Left lobe of liver (tissue), 2 donors: ENCODE measurements around the gene ANAPC2. TPM values are rescaled to one million over a fixed set of nuclear protein-coding genes. Genes with fewer than 3 reads are reported as not detected.

Experiments used
- ATAC-seq: fragments of 200-7000 bp; cut with Tn5 transposase; one replicate; pipeline ENCODE4 v1.9.1; 2020; ENCODE audit warnings: mild to moderate bottlenecking, moderate library complexity
- DNase-seq: peaks from one replicate; pipeline ENCODE4 v3.0.0-alpha.2; 2020; ENCODE audit warnings: low spot score
- total RNA-seq: library from RNA; stranded (reverse); gene quantifications from one replicate; pipeline ENCODE4 v1.2.1, GENCODE V29; 2021
- donor health status: DM: no; HTN: no; CAD: no; lungs with moderate emphysema.
- donor health status: DM: no; HTN: yes; CAD: no.

Gene ANAPC2
- total RNA-seq, 1 donor from 2014 or later: 35.5 TPM

DNA sequence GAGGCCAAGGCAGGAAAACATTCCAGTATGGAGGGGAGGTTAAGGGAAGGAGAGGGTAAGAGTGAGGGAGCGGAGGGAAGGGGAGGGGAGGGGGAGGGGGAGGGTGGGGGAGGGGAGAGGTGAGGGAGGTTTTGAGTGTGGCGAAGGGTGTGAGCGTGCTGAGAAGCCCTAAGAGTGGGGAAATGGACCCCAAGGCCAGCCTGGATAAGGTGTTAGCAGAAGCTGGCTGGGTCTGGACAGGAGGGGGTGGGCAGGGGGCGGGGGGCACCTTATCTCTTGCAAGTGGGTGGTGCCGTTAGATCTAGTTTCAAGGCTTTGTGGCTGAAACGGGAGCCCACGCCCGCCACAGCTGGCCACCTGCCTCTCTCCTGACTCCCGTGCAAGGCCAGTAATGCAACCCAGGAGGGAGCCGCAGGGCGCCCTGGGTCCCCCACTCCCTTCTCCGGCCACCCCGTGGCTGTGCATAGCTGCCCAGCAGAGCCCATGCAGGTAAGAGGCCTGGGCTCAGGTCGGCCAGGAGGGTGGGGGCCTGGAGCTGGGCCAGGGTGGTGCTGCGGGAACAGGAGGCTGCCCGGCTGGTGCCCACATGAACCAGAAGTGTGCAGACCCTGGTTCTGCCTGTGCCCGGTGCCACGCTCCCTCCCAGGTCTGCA is 39.6 kb upstream of the ANAPC2 start:
- ATAC-seq: no peak
- no peak for DNase-seq

DNA sequence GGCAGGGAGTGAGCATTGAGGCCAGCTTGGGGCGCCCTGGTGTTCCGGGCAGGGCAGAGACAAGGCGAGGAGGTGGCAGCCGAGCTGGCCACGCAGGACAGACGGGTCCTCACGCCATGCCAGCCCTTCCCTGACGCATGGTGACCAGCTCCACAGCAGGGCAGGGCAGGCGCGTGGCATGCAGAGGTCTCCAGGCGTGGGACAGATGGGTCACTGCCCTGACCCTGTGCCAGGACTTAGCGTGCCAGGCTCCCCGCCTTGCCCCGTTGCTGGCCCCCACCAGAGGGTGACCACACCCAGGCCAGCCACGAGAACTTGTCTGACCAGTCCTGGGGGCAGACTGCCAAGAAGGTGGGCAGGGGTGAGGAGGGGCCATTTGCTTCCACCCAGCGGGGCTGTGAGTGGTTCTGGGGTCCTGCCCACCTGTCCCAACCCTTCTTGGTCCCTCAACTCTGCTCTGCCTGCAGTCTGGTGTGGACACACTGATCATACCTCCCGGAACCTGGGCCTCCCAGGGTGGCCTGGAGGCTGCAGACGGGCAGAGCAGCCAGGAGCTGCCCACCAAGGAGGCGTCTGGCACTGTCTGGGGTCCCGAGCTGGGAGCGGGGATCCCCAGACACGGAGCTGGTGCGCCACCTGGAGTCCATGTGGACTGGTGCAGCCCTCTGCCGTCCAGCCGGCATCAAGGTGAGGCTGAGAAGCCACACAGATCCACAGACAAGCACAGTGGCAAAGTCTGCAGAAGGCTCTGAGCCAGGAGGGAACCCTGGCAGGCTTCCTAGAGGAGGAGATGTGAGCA is 38.9 kb upstream of the ANAPC2 start, which contains the start of gene RNF224:
Gene RNF224 (plus strand): TSS at position 449 of the 799 bp plus-strand sequence. CDS start 834 bp downstream, outside the sequence.
- ATAC-seq (peak; percentile 63), DNase-seq (peak; percentile 84)

DNA sequence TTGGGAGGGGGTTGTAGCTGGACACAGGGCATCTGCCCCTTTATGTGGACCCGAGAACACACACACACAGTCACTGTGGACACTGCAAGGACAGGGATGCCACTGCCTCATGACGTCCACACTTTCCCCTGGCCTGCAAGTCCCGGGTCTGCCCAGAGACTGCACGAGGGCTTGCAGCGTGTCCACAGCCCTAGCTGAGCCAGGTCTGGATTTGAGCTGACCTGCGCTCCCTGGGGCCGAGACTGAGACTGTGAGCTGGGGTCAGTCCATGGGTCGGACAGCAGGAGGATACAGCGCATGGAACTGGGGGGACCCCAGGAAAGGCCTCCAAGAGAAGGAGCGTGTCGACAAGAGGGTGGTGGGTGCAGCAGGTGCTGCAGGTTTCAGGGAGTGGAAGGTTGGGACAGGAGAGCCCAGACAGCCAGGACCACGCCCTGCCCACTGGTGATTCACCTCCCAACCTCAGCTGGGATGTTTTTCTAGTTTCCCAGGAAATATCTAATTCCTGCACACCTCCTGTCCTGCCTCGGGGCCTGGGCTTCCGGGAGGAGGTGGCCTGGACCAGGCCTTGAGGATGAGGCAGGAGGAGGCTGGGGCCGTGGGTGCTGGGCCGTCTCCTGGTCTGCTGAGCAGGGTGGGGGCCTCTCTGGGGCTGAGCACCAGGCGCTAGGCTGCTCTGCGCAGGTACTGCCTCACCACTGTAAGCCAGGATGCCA is 38.1 kb upstream of the ANAPC2 start:
- DNase-seq: no peak
- no peak for ATAC-seq

DNA sequence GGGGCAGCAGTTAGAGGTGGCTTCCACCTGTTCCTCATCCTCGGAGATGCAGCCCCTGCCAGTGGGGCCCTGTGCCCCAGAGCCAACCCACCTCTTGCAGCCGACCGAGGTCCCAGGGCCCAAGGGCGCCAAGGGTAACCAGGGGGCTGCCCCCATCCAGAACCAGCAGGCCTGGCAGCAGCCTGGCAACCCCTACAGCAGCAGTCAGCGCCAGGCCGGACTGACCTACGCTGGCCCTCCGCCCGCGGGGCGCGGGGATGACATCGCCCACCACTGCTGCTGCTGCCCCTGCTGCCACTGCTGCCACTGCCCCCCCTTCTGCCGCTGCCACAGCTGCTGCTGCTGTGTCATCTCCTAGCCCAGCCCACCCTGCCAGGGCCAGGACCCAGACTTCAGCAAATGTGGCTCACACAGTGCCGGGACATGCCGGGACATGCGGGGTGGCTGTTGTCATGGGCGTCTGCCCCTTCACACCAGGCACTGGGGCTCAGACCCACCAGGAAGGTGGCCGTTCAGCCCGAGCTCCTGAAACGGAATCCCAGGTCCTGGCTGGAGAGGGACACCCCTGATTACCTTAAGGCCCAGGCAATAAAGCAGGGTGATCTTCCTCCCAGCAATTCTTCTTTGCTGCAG is 37.5 kb upstream of the ANAPC2 start:
- no peak for DNase-seq

DNA sequence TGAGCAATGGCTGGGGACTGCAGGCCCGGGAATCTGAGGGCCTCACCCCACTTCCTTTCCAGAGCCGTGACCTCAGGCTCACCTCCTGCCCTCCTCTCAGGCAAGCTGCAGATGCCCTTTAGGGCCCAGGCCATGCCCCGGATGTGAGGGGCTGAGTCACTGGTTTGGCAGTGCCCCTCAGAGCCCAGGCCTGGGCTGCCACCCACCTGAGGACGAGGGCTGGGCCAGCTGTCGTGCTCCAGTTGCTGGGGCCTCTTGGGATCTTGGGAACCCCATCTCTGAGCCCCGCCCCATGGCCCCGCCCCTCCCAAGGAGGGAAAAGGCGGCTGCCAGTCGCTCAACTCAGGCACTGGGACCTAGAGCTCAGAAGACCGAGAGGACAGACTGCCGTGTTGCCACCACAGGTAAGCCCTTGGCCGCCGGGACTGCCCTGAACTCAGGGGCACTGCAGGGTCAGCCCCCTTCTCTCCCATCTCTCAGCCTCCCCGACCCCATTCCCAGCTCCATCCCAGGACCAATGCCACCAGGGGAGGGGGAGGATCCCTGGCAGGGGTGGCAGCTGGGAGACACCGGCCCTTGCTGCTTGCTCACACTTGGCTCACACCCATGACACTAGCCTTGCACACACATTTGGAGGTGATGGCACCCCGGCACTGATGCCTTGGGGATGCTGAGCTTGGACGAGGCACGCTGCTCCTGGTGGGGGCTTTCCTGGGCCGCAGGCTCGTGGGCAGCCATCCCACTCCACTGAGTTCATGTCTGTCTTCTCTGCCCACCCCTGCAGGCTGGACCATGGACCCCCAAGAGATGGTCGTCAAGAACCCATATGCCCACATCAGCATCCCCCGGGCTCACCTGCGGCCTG is 36.7 kb upstream of the ANAPC2 start, which contains the start of gene CYSRT1:
Gene CYSRT1 (plus strand): TSS at position 345 of the 865 bp plus-strand sequence. CDS start 448 bp downstream, at position 793.
- DNase-seq (no peak), ATAC-seq (no peak)

More for the DNA sequence above, 37.5 kb upstream of the ANAPC2 start:
- no peak for ATAC-seq

DNA sequence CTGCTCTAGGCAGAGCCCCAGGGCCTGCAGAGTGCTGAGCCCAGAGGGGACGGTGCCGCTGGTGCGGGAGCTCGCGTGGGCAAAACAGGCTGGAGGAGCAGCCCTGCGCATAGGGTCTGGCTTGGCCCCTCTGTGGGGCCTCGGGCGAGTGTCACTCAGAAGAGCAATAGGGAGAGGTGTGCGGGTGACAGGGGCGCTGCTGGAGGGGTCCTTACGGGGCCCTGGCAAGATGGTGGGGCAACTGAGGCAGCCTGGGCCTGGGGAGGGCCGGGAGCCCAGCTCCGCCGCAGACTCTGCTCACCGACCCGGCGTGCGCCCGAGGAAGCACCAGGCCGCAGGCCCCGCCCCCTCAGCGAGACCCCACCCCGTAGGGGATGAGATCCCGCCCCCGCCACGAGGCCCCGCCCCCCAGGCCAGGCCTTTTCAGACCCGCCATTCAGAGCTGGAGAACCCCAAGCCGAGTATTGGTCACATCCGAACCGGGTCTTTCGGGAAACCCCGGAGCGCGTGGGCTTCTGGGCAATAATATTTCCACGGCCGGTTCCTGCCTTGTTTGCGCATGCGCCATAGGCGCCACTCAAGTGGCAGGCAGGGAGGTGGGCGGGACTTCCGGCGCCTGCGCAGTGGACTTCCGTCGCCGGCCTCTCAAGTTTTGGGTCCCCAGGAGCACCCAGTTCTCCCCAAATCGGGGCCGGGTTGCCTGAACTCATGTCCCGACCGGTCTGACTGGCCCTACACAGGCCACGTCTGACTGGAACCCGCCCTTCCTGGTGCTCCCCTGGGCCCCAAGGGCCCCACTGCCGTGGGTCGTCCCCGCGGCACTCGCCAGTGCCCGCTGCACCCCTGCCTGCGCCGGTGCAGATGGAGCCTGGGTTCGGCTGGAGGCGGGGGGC is 35.0 kb upstream of the ANAPC2 start:
- DNase-seq: peak; percentile 98

DNA sequence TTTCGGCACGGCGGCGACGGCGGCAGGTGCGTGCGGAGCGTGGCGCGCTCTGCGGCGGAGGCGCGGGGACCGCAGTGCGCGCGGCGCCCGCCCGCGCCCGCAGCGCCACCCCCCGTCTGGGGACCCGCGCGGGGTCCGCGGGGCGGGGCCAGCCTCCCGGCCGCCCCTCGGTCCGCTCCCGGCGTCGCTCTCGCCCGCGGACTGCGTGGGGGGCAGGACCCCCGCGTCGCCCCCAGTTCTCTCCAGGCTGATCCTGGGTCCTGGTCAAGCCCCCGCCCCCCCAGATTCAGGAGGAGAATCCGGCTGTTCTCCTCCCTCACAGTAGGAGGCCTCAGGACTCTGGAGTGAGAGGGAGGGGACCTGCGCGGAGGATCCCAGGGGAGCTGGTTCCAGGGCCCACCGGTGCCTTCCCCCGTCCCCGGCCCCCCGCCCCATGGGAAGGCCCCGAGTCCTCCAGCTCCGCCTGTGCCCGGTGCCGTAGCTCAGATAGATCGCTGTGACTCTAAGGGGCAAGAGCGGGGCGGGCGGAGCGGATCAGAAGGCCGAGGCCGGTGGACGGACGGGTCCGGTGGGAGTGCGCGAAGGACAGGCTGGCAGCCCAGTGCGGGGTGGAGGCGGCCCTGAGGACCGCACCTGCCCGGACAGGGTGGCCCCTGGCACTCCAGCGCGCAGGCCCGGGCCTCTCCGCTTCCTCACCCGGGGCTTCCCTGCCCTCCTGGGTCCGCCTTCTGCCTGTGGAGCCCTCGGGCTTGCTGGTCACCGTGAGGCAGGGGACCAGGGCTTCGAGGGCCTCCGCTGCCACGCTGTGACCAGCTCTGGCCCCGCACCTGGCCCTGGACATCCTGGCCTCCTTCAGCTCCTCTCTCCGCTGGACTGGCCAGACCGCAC is 34.1 kb upstream of the ANAPC2 start, which contains the start of gene RNF208:
Gene RNF208 (minus strand): TSS at position 51 of the 888 bp plus-strand sequence. CDS start 1,028 bp downstream, outside the sequence.
- ATAC-seq: peak; percentile 19
- no peak for DNase-seq

More for the DNA sequence above, 35.0 kb upstream of the ANAPC2 start:
- ATAC-seq: peak; percentile 87

DNA sequence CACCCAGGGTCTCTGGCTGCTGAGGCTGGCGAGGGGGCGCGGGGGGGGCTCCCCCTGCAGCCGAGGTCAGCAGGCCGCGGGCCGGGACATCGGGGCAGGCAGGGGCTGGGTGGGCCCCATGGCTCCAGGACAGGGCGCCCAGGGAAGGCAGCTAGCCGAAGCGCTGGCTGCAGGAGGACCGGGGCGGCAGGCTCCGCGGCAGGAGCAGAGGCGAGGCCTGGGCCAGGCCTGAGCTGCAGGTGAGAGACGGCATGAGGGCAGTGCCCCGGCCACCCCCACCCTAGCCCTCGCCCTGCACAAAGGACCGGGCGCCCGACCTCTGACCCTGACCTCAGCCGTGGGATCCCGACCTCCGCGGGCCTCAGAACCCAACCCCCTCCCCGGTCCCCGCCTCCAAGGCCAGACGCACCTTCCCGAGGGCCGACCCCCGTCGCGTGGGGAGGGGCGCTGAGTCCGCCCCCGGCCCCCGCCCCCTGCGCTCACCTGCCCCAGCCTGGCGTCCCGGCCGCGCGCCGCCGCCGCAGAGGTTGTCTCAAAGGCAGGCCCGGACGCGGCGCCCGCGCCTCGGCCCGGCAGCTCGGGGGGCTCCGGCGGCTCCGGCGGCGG is 33.2 kb upstream of the ANAPC2 start:
- DNase-seq (peak; percentile 85), ATAC-seq (peak; percentile 55)

DNA sequence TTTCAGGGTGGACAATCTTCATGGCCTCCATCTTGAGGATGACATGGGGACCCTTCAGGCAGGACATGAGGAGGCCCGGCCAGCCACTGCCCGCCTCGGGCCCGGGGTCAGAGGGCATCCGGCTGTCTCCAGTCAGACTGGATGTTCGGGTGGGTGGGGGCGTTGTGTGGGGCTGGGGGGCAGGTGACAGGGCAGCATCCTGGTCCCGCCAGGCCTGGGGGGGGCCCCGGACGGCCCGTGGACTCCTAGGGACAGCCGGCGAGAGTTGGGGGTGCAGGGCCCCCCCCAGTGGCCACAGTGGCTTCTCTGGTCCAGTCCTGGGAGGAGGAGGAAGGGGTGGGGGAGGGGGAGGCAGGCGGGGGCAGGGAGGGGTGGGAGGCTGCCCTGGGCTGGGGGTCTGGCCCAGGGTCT is 32.7 kb upstream of the ANAPC2 start:
- no peak for ATAC-seq
- no peak for DNase-seq

DNA sequence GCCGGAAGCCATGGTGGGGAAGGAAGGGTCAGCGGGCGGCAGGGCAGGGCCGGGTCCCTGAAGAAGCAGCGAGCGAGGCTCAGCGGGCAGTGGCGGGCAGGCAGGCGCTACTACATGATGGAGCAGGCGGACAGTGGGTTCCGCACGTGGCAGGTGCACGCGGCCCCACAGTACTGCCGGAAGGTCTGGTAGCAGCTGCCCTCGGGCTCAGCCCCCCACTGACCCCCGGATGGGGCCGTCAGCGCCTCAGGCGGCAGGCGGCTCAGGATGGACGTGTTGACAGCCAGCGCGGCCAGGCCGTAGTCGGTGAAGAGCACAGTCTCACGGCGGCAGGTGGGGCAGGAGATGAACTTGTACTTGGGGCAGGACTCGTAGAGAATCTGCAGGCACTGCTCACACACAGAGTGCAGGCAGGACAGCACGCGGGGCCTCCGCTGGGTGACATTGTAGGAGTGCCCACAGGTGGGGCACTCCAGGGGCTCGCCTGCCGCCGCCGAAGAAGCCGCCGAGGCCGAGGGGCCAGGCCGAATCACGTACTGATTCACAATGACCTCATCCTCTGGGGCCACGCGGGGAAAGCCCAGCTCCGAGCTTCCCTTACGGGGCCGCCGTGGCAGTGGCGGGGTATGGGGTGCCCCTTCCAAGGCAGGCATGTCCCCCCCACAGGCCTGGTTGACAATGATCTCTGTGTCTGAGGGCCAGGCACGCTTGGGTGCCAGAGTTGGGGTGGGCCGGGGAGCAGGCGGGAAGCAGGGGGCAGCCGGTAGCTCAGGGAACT is 32.1 kb upstream of the ANAPC2 start:
- ATAC-seq (no peak), DNase-seq (no peak)

DNA sequence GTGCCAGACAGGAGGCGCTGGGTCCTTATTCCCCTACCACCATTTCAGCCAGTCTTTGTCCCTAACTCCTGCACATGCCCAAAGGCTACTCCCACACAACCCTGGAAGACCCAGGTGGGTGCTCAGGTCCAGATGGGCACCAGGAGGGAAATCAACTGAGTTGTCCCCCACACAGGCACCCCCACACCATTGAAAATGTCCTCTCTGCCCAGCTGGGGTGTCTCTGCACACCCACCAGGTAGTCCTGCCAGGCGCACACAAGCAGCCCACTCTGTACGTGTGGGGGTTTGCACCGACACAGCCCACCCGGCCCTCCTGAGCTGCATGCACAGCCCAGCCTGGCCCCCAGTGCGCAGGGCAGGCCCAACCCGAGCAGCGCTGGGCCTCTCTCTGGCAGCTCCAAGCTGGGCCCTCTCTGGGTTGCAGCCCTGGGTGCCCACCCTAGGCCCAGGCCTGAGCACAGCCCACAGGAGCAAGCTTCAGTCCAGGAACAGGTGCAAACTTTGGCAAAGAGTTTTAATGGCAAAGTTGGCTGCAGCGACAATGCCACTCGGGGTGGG is 31.5 kb upstream of the ANAPC2 start:
- ATAC-seq: no peak
- no peak for DNase-seq

DNA sequence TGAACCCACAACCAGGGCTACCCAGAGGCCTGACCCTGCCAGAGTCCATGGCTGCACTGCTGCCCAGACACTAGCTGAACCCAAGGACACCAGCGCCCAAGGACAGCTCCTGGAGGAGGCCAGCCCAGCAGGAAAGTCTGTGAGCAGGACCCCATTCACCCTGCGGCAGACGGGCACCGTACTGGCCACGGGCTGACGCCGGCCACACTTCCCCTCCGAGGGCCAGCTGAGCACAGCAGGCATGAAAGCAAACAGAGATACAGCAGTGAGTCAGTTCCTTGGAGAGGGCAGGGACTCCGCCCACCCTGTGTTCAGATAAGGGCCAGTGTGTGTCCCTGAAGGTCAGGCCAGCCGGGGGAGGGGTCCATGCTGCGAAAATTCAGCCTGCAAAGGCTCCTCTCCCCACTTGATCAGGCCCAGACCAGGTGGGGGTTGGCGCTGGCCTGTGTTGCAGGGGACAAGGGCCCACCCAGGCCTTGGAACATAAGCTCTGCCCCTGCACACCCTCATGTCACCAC is 30.5 kb upstream of the ANAPC2 start:
- ATAC-seq: no peak

DNA sequence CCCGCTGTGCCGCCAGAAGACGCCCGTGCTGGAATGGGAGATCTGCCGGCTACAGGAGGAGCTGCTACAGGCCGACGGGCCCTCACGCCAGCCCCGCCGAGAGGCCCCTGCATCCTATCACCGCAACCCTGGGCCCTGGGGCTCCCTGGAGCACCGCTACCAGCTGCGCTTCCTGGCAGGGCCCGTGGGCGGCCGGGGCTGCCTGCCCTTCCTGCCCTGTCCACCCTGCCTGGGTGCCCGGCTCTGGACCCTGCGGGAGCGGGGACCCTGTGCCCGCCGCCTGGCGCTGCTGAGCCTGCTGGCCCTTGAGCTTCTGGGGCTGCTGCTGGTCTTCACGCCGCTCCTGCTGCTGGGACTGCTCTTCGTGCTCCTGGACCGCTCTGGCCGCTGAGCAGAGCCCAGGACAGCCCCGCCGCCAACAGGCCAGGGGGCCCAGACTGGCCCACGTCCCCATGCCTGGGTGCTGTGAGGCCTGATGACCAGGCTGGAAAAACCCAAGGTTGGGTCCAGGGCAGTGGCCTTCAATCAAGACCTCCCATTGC is 29.9 kb upstream of the ANAPC2 start:
- DNase-seq: no peak
- ATAC-seq: no peak

More for the DNA sequence above, 30.5 kb upstream of the ANAPC2 start:
- no peak for DNase-seq

DNA sequence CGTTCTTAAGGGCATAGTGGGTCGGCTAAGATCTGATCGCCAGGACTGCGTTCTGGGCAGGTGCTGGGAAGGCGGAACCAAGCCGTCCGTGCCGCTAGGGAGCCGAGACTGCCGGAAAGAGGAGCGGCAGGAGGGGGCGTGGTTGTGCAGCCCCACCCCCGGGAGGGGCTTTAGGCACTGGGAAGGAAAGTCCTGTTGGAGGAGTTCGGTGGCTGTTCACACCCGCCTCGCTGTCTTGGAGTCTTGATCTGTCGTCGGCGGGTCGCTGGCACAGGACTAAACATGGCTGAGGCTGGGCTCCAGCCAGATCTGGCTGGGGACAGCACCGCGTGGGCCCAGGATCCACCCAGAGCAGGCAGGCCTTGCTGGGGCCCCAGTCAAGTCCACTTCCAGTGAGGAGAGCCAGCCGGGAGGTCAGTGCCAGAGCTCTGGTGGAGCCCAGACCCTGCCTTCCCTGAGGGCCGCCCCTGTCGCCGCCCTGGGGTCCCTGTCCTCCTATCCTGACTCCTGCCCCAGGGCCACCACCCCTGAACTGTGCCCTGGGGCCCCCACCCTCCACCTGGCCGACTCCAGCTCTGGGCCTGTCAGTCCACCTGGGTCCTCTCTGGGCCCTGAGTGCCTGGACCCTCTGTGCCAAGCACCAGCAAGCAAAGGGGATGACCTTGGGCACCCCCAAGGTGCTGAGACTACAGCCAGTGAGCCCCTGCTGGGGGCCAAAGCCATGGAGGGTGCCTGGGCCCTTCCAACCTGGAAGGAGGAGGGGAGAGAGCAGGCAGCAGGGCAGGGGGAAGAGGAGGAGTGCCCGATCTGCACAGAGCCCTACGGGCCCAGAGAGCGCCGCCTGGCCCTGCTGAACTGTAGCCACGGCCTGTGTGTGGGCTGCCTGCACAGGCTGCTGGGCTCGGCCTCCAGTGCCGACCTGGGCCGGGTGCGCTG is 29.2 kb upstream of the ANAPC2 start:
- DNase-seq: no peak
- peak; percentile 52 for ATAC-seq
